Neural progenitor cell (in vitro differentiated cells): Measurements from ENCODE around the gene CCSER1. TPM values are rescaled to one million over a fixed set of nuclear protein-coding genes. Genes with fewer than 3 reads are reported as not detected.
A peak's percentile ranks its signal among the peaks of the same experiment; 100 is the strongest.

Experiments
- DNase-seq: peaks from one replicate; pipeline ENCODE4 v3.0.0-alpha.2; 2016; ENCODE audit warnings: low spot score
- H2AFZ ChIP-seq: fragments of 200-600 bp; sonication (generic); replicated peaks from 2 replicates; pipeline ENCODE4 v1.6.1; 2016; ENCODE audit warnings: antibody characterized with exemption
- H3F3A ChIP-seq: fragments of 200-600 bp; sonication (generic); 2 replicates; pipeline ENCODE4 v1.6.1; 2016; ENCODE audit warnings: antibody characterized with exemption, low read depth
- H3K27ac ChIP-seq: fragments of 200-600 bp; sonication (generic); 2 replicates; pipeline ENCODE4 v1.5.1; 2016; ENCODE audit warnings: mild to moderate bottlenecking
- H3K27me3 ChIP-seq: fragments of 200-600 bp; sonication (generic); 2 replicates; pipeline ENCODE4 v1.6.1; 2016; ENCODE audit warnings: mild to moderate bottlenecking, moderate library complexity
- H3K36me3 ChIP-seq: fragments of 200-600 bp; sonication (generic); 2 replicates; pipeline ENCODE4 v1.5.1; 2016
- H3K4me1 ChIP-seq: fragments of 200-600 bp; sonication (generic); 2 replicates; pipeline ENCODE4 v1.6.1; 2016; ENCODE audit warnings: mixed run types
- H3K4me2 ChIP-seq: fragments of 200-600 bp; sonication (generic); 2 replicates; pipeline ENCODE4 v1.6.1; 2016
- H3K4me3 ChIP-seq: fragments of 200-600 bp; sonication (generic); 2 replicates; pipeline ENCODE4 v1.5.1; 2016
- H3K79me2 ChIP-seq: fragments of 200-600 bp; sonication (generic); 2 replicates; pipeline ENCODE4 v1.6.1; 2016; ENCODE audit warnings: low read depth
- H3K9ac ChIP-seq: fragments of 200-600 bp; sonication (generic); 2 replicates; pipeline ENCODE4 v1.6.1; 2016
- H3K9me3 ChIP-seq: fragments of 200-600 bp; sonication (generic); 2 replicates; pipeline ENCODE4 v1.5.1; 2016; ENCODE audit warnings: low read depth
- H4K20me1 ChIP-seq: fragments of 200-600 bp; sonication (generic); 2 replicates; pipeline ENCODE4 v1.6.1; 2016; ENCODE audit warnings: low read depth
- H3K27ac Mint-ChIP-seq: 3 replicates; pipeline ENCODE4 v1.8.0; 2021; ENCODE audit warnings: mixed read lengths
- H3K27me3 Mint-ChIP-seq: 2 replicates; pipeline ENCODE4 v1.8.0; 2022; ENCODE audit warnings: low read depth, mild to moderate bottlenecking, inconsistent platforms, moderate library complexity, mixed read lengths; ENCODE audit not compliant: insufficient read depth
- H3K36me3 Mint-ChIP-seq: 3 replicates; pipeline ENCODE4 v1.8.0; 2021; ENCODE audit warnings: mixed read lengths
- H3K4me1 Mint-ChIP-seq: 3 replicates; pipeline ENCODE4 v1.8.0; 2021; ENCODE audit warnings: mixed read lengths
- H3K4me3 Mint-ChIP-seq: 3 replicates; pipeline ENCODE4 v1.8.0; 2021; ENCODE audit warnings: mild to moderate bottlenecking, moderate library complexity, mixed read lengths
- H3K9me3 Mint-ChIP-seq: 3 replicates; pipeline ENCODE4 v1.8.0; 2020; ENCODE audit warnings: mixed read lengths
- EZH2 ChIP-seq: fragments of 200-600 bp; sonication (generic); IDR thresholded peaks from 2 replicates; pipeline ENCODE4 v1.6.1; 2017; ENCODE audit warnings: antibody characterized with exemption, mild to moderate bottlenecking, moderate library complexity
- EZH2phosphoT487 ChIP-seq: fragments of 200-600 bp; sonication (generic); IDR thresholded peaks from 2 replicates; pipeline ENCODE4 v1.6.1; 2017; ENCODE audit warnings: antibody characterized with exemption
- total RNA-seq: library from RNA; depleted of rRNA; stranded (reverse); fragments of >200 nt; gene quantifications from 2 replicates; pipeline ENCODE4 v1.2.3, GENCODE V29; 2015; ENCODE audit warnings: low replicate concordance
- TF ChIP-seq, protein P1 (sequence below): fragments of 200-600 bp; sonication (generic); IDR thresholded peaks from 2 replicates; pipeline ENCODE4 v1.5.1; 2017; ENCODE audit warnings: antibody characterized with exemption, mild to moderate bottlenecking

The CCSER1 gene
- total RNA-seq, 1 donor from 2014 or later, result 0.77 TPM

DNA sequence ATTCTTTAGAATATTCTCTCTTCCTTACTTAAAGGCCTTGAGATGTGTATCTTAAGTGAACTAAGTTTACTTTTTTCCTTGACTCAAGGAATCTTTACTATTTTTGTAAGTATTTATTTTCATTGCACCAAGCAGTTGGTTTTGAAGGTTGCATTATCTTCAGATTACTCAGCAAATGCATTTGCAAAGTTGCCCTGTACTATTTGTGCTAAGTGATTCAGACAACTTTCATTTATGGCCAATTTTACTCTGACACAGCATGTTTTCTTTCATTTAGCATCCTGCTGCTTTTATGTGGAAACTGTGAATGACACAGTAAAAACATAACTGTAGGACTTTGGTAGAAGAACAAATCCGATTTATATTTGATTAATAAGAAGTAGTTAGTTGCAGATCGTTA, 191.0 kb downstream of the CCSER1 start:
- TF ChIP-seq, protein P1, sequence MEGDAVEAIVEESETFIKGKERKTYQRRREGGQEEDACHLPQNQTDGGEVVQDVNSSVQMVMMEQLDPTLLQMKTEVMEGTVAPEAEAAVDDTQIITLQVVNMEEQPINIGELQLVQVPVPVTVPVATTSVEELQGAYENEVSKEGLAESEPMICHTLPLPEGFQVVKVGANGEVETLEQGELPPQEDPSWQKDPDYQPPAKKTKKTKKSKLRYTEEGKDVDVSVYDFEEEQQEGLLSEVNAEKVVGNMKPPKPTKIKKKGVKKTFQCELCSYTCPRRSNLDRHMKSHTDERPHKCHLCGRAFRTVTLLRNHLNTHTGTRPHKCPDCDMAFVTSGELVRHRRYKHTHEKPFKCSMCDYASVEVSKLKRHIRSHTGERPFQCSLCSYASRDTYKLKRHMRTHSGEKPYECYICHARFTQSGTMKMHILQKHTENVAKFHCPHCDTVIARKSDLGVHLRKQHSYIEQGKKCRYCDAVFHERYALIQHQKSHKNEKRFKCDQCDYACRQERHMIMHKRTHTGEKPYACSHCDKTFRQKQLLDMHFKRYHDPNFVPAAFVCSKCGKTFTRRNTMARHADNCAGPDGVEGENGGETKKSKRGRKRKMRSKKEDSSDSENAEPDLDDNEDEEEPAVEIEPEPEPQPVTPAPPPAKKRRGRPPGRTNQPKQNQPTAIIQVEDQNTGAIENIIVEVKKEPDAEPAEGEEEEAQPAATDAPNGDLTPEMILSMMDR, result no peak
- TF ChIP-seq EZH2 (no peak), EZH2phosphoT487 (no peak)
- no peak overlapping the region for H3K4me3 ChIP-seq
- H3K4me3 Mint-ChIP-seq, result no peak overlapping the region
- H3F3A ChIP-seq, result no peaks in the 10 kb centered on the region
- no peaks in the 10 kb centered on the region for H4K20me1 ChIP-seq
- no peak overlapping the region for H3K27ac ChIP-seq
- H3K4me1 ChIP-seq, result no peaks in the 10 kb centered on the region
- H3K9ac ChIP-seq, result no peak overlapping the region
- no peak overlapping the region for H3K27ac Mint-ChIP-seq
- H3K4me1 Mint-ChIP-seq, result peaks cover 14% of the 10 kb centered on the region
- no peaks in the 10 kb centered on the region for H3K9me3 ChIP-seq
- no peaks in the 10 kb centered on the region for H3K36me3 ChIP-seq
- no peak overlapping the region for H2AFZ ChIP-seq
- H3K9me3 Mint-ChIP-seq, result peaks cover 4% of the 10 kb centered on the region
- no peak overlapping the region for H3K4me2 ChIP-seq
- H3K36me3 Mint-ChIP-seq, result no peaks in the 10 kb centered on the region
- DNase-seq, result no peak
- no peaks in the 10 kb centered on the region for H3K27me3 Mint-ChIP-seq
- no peaks in the 10 kb centered on the region for H3K27me3 ChIP-seq
- no peaks in the 10 kb centered on the region for H3K79me2 ChIP-seq

DNA sequence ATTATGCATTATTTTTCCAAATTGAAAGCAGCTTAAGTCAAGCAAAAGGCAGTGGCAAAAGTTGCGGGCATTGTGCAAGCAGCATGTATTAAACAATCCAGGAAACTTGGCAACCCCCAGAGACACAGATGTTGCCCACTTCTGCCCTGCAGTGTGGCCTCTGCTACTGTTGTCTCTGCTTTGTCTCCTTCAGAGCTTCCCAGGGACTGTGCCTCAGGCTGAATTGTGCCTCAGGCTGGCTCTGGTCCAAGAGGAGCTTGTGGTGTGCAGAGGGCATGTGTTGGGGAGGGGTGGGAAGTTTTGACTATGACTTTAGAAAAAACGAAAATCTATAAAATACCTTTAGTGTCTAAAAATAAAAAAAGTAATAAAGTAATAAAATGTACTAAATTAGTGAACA, 201.4 kb downstream of the CCSER1 start:
- H3K36me3 Mint-ChIP-seq, result no peaks in the 10 kb centered on the region

DNA sequence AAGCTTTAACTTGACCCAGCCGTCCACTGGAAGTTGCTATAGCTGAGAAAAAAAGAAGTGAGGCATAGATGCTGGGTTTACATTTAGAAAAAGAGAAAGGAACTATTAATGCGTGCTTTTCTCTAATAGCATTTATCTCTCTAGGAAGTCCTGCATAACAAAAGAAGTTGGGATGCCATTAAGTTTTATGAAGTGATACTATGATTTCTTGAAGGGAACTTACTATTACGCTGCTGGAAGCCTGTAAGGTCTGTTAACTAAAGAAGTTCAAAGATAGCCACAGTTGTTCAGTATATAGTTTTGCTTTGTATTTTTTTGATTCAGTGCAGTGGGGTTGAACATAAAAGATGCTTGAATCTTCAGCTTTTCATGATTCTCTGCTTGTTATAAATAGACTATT, 203.4 kb downstream of the CCSER1 start:
- Mint-ChIP-seq H3K4me3 (no peak overlapping the region), H3K27me3 (no peaks in the 10 kb centered on the region), H3K4me1 (peaks cover 23% of the 10 kb centered on the region), H3K9me3 (no peaks in the 10 kb centered on the region), H3K36me3 (no peaks in the 10 kb centered on the region), H3K27ac (no peak overlapping the region)
- Histone ChIP-seq H3K36me3 (no peaks in the 10 kb centered on the region), H4K20me1 (no peaks in the 10 kb centered on the region), H3K4me2 (no peak overlapping the region), H3K79me2 (no peaks in the 10 kb centered on the region), H3K27me3 (no peaks in the 10 kb centered on the region), H3F3A (no peaks in the 10 kb centered on the region), H3K9me3 (no peaks in the 10 kb centered on the region), H3K27ac (no peak overlapping the region), H3K4me3 (no peak overlapping the region), H2AFZ (no peak overlapping the region), H3K4me1 (peaks cover 4% of the 10 kb centered on the region), H3K9ac (no peak overlapping the region)
- no peak for DNase-seq
- no peak for TF ChIP-seq EZH2
- TF ChIP-seq, protein P1, result no peak
- no peak for TF ChIP-seq EZH2phosphoT487

More for the DNA sequence above, 201.4 kb downstream of the CCSER1 start:
- no peak overlapping the region for H3K27ac Mint-ChIP-seq
- no peaks in the 10 kb centered on the region for H3K9me3 Mint-ChIP-seq
- no peak overlapping the region for H3K4me3 ChIP-seq
- no peaks in the 10 kb centered on the region for H3K79me2 ChIP-seq
- no peak overlapping the region for H3K4me2 ChIP-seq
- H3K27me3 Mint-ChIP-seq, result no peaks in the 10 kb centered on the region
- DNase-seq, result peak; percentile 42
- H2AFZ ChIP-seq, result no peak overlapping the region
- H3K27ac ChIP-seq, result no peak overlapping the region
- TF ChIP-seq EZH2phosphoT487, result no peak
- no peaks in the 10 kb centered on the region for H3K36me3 ChIP-seq
- H4K20me1 ChIP-seq, result no peaks in the 10 kb centered on the region
- H3F3A ChIP-seq, result no peaks in the 10 kb centered on the region
- H3K4me3 Mint-ChIP-seq, result no peak overlapping the region
- peaks cover 4% of the 10 kb centered on the region for H3K4me1 ChIP-seq
- H3K27me3 ChIP-seq, result no peaks in the 10 kb centered on the region
- H3K9ac ChIP-seq, result no peak overlapping the region
- peaks cover 23% of the 10 kb centered on the region for H3K4me1 Mint-ChIP-seq
- no peaks in the 10 kb centered on the region for H3K9me3 ChIP-seq

DNA sequence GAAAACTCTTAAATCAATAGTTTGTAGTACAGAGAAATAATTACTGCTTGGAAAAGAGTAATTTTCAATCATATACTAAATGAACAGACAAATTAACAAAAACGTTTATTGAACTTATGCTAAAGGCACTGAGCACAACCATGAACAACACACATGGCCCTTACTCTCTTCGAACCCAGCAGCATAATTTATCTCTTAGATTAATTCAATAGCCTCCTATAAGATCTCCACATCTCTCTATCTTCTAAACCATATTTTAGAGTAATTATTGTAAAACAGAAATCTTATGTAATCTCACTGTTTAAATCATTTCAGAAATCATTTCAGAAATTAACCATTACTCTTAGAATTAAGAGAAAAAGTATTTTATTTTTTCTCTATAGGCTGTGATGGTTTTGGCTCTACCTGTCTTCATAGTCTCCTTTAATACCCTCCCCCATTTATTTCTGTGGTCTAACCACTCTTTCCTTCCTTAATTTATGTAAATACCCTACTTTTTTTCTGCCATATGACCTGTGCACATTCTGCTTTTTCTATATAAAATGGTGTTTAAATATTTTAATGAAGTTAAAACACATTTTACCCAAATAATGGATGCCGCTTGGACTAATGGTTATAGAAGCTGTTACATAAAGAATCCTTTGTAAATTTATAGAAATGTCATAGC, 218.5 kb downstream of the CCSER1 start:
- H3K4me2 ChIP-seq, result no peak overlapping the region
- H3K27ac ChIP-seq, result no peak overlapping the region
- H4K20me1 ChIP-seq, result no peaks in the 10 kb centered on the region
- no peak overlapping the region for H2AFZ ChIP-seq
- H3K4me3 ChIP-seq, result no peak overlapping the region
- no peak for DNase-seq
- H3K4me3 Mint-ChIP-seq, result no peak overlapping the region
- H3K27me3 ChIP-seq, result no peaks in the 10 kb centered on the region
- no peaks in the 10 kb centered on the region for H3K9me3 ChIP-seq
- H3K4me1 ChIP-seq, result no peaks in the 10 kb centered on the region
- no peaks in the 10 kb centered on the region for H3K4me1 Mint-ChIP-seq
- TF ChIP-seq EZH2phosphoT487, result no peak
- TF ChIP-seq, protein P1, result no peak
- no peak for TF ChIP-seq EZH2
- no peaks in the 10 kb centered on the region for H3K79me2 ChIP-seq
- H3K36me3 Mint-ChIP-seq, result no peaks in the 10 kb centered on the region
- H3K27ac Mint-ChIP-seq, result no peak overlapping the region
- no peak overlapping the region for H3K9ac ChIP-seq
- no peaks in the 10 kb centered on the region for H3K36me3 ChIP-seq
- no peaks in the 10 kb centered on the region for H3F3A ChIP-seq
- no peaks in the 10 kb centered on the region for H3K9me3 Mint-ChIP-seq
- no peaks in the 10 kb centered on the region for H3K27me3 Mint-ChIP-seq
